ENCODE data around the gene CYP2S1.

The CYP2S1 gene

DNA sequence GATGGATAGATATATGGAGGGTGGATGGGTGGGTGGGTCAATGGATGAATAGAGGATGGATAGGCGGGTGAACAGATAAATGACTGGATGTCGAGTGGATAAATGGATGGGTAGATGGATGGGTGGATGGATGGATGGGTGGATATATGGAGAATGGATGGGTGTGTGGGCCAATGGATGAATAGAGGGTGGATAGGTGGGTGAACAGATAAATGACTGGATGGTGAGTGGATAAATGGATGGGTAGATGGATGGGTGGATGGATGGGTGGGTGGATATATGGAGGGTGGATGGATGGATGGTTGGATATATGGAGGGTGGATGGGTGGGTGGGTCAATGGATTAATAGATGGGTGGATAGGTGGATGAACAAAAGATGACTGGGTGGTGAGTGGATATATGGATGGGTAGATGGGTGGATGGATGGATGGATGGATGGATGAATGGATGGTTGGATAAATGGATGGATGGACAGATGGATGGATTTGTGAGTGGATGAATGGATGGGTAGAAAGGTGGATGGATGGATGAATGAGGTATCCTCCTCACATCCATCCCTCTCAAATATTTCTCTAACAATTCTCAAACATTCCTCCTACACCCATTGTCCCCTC is 47.0 kb downstream of the CYP2S1 start:
- Histone ChIP-seq H3K4me3 (ENCODE audit: low read length in 2 of 2) (no peak overlapping the region), H3K9me3 (ENCODE audit: control insufficient read depth in 2 of 2, low read length in 2 of 2) (no peaks in the 10 kb centered on the region), H3K4me1 (ENCODE audit: control insufficient read depth, insufficient read depth, low read length) (no peaks in the 10 kb centered on the region), H3K36me3 (ENCODE audit: control insufficient read depth in 2 of 2, insufficient read depth in 2 of 2, low read length in 2 of 2) (peaks cover 55 to 63% of the 10 kb centered on the region in 2 donors), H3K27ac (ENCODE audit: low read length) (no peak overlapping the region), H3K27me3 (ENCODE audit: control insufficient read depth in 1 of 2, insufficient read depth in 2 of 2, low read length in 2 of 2) (no peaks in the 10 kb centered on the region), H3K9ac (ENCODE audit: low read length in 2 of 2) (no peak overlapping the region)

DNA sequence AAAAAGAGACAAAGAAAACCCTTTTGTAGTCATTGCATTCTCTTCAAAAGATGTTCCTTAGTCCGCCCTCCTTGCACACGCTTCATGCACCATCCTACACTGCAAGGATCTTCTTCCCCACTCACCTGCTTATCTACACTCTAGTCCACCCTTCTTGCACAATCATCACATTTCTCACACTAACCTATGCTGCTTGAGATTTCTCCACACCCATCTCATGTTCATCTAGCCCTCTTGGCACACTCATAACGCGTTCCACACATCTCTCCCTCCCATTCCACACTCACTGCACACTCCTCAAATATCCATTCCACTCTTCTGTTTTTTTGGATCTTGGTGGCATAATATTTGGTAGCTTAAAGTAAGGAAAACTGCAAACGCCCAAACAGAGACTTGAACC is 48.8 kb downstream of the CYP2S1 start:
- Histone ChIP-seq H3K36me3 (ENCODE audit: control insufficient read depth in 2 of 2, insufficient read depth in 2 of 2, low read length in 2 of 2) (peaks cover 55 to 66% of the 10 kb centered on the region in 2 donors), H3K4me1 (ENCODE audit: control insufficient read depth, insufficient read depth, low read length) (no peaks in the 10 kb centered on the region), H3K27ac (ENCODE audit: low read length) (no peak overlapping the region), H3K27me3 (ENCODE audit: control insufficient read depth in 1 of 2, insufficient read depth in 2 of 2, low read length in 2 of 2) (no peaks in the 10 kb centered on the region), H3K9ac (ENCODE audit: low read length in 2 of 2) (no peak overlapping the region), H3K4me3 (ENCODE audit: low read length in 2 of 2) (no peak overlapping the region), H3K9me3 (ENCODE audit: control insufficient read depth in 2 of 2, low read length in 2 of 2) (no peaks in the 10 kb centered on the region)

DNA sequence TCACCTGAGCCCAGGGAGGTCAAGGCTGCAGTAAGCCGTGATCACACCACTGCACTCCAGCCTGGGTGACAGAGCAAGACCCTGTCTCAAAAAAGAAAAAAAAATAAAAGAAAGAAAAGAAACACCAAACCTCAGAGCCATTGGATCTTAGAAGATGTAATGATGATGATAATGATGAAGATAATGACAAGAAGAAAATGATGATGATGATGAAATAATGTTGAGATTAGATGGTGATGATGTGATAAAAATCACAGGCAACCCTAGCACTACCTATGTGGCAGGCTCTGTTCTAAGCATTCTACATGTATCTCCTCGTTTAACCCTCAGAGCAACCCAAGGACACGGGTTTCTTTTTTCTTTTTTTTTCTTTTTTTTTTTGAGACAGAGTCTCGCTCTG is 51.1 kb downstream of the CYP2S1 start:
- Histone ChIP-seq H3K36me3 (ENCODE audit: control insufficient read depth in 2 of 2, insufficient read depth in 2 of 2, low read length in 2 of 2) (peaks cover 51 to 60% of the 10 kb centered on the region in 2 donors), H3K9me3 (ENCODE audit: control insufficient read depth in 2 of 2, low read length in 2 of 2) (no peaks in the 10 kb centered on the region)

DNA sequence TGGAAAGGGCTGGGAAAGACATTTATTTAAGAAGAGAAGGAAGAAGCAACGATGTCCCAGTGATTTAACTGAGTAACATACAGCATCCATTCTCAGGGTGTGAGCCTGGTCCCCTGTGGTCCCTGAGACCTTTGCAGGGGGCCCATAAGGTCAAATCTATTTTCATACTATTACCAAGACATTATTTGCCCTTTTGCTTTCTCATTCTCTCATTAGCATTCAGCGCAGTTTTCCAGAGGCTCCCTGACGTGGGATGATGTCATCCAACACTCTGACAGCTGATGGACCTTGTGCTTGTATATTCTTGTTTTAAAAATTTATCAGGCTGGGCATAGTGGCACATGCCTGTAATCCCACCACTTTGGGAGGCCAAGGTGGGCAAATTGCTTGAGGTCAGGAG is 52.8 kb downstream of the CYP2S1 start:
- Histone ChIP-seq H3K4me3 (ENCODE audit: low read length in 2 of 2) (no peak overlapping the region), H3K4me1 (ENCODE audit: control insufficient read depth, insufficient read depth, low read length) (no peaks in the 10 kb centered on the region), H3K27me3 (ENCODE audit: control insufficient read depth in 1 of 2, insufficient read depth in 2 of 2, low read length in 2 of 2) (no peaks in the 10 kb centered on the region), H3K9ac (ENCODE audit: low read length in 2 of 2) (no peak overlapping the region), H3K27ac (ENCODE audit: low read length) (no peak overlapping the region), H3K36me3 (ENCODE audit: control insufficient read depth in 2 of 2, insufficient read depth in 2 of 2, low read length in 2 of 2) (peaks cover 49 to 60% of the 10 kb centered on the region in 2 donors), H3K9me3 (ENCODE audit: control insufficient read depth in 2 of 2, low read length in 2 of 2) (no peaks in the 10 kb centered on the region)

More for the DNA sequence above, 51.1 kb downstream of the CYP2S1 start:
- Histone ChIP-seq H3K9ac (ENCODE audit: low read length in 2 of 2) (no peak overlapping the region), H3K27ac (ENCODE audit: low read length) (no peak overlapping the region), H3K4me3 (ENCODE audit: low read length in 2 of 2) (no peak overlapping the region), H3K27me3 (ENCODE audit: control insufficient read depth in 1 of 2, insufficient read depth in 2 of 2, low read length in 2 of 2) (no peaks in the 10 kb centered on the region), H3K4me1 (ENCODE audit: control insufficient read depth, insufficient read depth, low read length) (no peaks in the 10 kb centered on the region)

DNA sequence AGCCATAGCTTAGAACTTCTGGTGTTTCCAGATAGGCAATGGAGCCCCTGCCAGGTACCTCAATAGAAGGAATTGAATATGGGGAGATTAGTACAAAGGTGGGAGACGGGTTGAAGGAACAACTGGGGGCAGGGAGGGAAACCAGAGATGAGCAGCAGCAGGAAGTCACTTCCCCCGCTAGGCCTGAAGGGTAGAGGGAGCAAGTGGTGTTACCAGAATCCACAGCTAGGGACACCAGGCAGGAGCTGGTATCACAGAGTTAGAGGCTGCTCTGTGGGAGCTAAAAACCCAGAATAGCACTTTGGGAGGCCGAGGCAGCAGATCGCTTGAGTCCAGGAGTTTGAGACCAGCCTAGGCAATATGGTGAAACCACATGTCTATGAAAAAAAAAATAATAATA is 55.9 kb downstream of the CYP2S1 start:
- Histone ChIP-seq H3K4me1 (ENCODE audit: control insufficient read depth, insufficient read depth, low read length) (no peaks in the 10 kb centered on the region), H3K27me3 (ENCODE audit: control insufficient read depth in 1 of 2, insufficient read depth in 2 of 2, low read length in 2 of 2) (no peaks in the 10 kb centered on the region), H3K36me3 (ENCODE audit: control insufficient read depth in 2 of 2, insufficient read depth in 2 of 2, low read length in 2 of 2) (peaks cover 48 to 58% of the 10 kb centered on the region in 2 donors), H3K9ac (ENCODE audit: low read length in 2 of 2) (no peak overlapping the region), H3K27ac (ENCODE audit: low read length) (no peak overlapping the region), H3K4me3 (ENCODE audit: low read length in 2 of 2) (no peak overlapping the region), H3K9me3 (ENCODE audit: control insufficient read depth in 2 of 2, low read length in 2 of 2) (no peaks in the 10 kb centered on the region)

DNA sequence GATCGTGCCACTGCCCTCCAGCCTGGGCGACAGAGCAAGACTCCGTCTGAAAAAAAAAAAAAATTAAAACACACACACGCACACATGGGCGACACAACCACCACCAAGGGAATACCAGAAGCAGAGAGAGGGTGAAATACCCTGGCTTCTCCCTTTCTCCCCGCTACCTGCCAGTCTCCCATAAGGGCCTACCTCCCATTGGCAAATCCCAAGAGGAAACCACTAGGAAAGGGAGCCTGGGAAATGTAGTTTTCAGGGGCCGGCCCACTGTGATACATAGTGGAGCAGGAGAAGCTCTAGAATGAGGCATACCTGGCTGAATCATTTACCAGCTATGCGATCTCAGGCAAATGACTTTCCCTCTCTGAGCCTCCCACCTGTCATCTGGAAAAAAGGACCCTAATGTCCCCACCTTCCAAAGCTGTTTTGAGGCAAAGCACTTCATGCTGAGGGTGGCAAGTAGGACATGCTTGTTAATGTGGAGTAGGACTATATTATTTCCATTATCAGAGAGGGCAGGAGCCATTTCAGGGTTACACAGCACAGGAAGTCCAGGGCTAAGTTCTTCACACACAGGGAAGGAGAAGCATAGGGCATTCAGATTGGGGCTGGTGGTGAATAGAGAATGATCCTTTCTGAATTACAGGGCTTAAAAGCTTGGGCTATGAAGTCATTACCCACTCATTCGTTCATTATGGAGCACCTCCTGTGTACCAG is 56.8 kb downstream of the CYP2S1 start:
- peaks cover 48 to 58% of the 10 kb centered on the region in 2 donors for H3K36me3 ChIP-seq (ENCODE audit: control insufficient read depth in 2 of 2, insufficient read depth in 2 of 2, low read length in 2 of 2)
- H3K9me3 ChIP-seq (ENCODE audit: control insufficient read depth in 2 of 2, low read length in 2 of 2), result no peaks in the 10 kb centered on the region
- no peak overlapping the region for H3K9ac ChIP-seq (ENCODE audit: low read length in 2 of 2)
- no peak overlapping the region for H3K4me3 ChIP-seq (ENCODE audit: low read length in 2 of 2)
- no peaks in the 10 kb centered on the region for H3K27me3 ChIP-seq (ENCODE audit: control insufficient read depth in 1 of 2, insufficient read depth in 2 of 2, low read length in 2 of 2)
- H3K4me1 ChIP-seq (ENCODE audit: control insufficient read depth, insufficient read depth, low read length), result no peaks in the 10 kb centered on the region
- H3K27ac ChIP-seq (ENCODE audit: low read length), result no peak overlapping the region

DNA sequence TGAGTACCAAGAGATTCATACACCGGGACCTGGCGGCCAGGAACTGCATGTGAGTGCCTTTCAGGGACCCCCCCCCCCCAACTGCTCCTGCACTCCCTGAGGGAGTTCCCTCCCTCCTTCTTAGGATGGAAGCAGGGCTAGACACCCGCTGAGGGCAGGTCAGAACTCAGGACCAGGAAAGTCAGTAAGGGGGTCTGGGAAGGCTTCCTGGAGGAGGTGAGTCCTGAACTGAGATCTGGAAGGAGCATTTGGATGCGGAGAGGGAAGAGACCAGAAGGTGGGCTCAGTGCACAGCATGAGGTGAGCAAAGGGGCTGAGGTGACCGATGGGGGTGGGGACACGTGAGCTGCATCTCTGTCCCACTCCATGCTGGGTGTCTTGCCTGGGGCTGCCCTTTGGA is 60.6 kb downstream of the CYP2S1 start:
- Histone ChIP-seq H3K4me1 (ENCODE audit: control insufficient read depth, insufficient read depth, low read length) (no peaks in the 10 kb centered on the region), H3K27ac (ENCODE audit: low read length) (no peak overlapping the region), H3K9ac (ENCODE audit: low read length in 2 of 2) (no peak overlapping the region), H3K4me3 (ENCODE audit: low read length in 2 of 2) (no peak overlapping the region), H3K36me3 (ENCODE audit: control insufficient read depth in 2 of 2, insufficient read depth in 2 of 2, low read length in 2 of 2) (peaks cover 55 to 62% of the 10 kb centered on the region in 2 donors), H3K27me3 (ENCODE audit: control insufficient read depth in 1 of 2, insufficient read depth in 2 of 2, low read length in 2 of 2) (no peaks in the 10 kb centered on the region), H3K9me3 (ENCODE audit: control insufficient read depth in 2 of 2, low read length in 2 of 2) (no peaks in the 10 kb centered on the region)

DNA sequence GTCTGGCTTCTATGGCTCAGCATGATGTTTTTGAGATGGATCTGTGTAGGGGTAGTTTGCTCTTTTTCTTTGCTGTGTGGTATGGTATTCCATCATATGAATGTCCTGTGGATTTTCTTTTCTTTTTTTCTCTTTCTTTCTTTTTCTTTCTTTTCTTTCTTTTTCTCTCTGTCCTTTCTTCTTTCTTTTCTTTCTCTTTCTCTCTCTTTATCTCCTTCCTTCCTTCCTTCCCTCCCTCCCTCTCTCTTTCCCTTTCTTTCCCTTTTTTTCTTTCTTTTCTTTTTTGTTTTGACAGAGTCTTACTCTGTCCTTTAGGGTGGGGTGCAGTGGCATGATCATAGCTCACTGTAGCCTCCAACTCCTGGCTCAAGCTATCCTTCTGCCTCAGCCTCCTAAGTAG is 62.2 kb downstream of the CYP2S1 start:
- Histone ChIP-seq H3K4me3 (ENCODE audit: low read length in 2 of 2) (no peak overlapping the region), H3K27ac (ENCODE audit: low read length) (no peak overlapping the region), H3K36me3 (ENCODE audit: control insufficient read depth in 2 of 2, insufficient read depth in 2 of 2, low read length in 2 of 2) (peaks cover 58 to 65% of the 10 kb centered on the region in 2 donors), H3K4me1 (ENCODE audit: control insufficient read depth, insufficient read depth, low read length) (no peaks in the 10 kb centered on the region), H3K27me3 (ENCODE audit: control insufficient read depth in 1 of 2, insufficient read depth in 2 of 2, low read length in 2 of 2) (no peaks in the 10 kb centered on the region), H3K9ac (ENCODE audit: low read length in 2 of 2) (no peak overlapping the region), H3K9me3 (ENCODE audit: control insufficient read depth in 2 of 2, low read length in 2 of 2) (no peaks in the 10 kb centered on the region)

Data from stomach smooth muscle (tissue), 2 donors.